ENCODE data around the gene NGF.
"Not testable (repeated sequence)": the region's sequence is repeated elsewhere in the genome, so short reads cannot be mapped to it uniquely, and the experiment has no call there.

Gene NGF

DNA sequence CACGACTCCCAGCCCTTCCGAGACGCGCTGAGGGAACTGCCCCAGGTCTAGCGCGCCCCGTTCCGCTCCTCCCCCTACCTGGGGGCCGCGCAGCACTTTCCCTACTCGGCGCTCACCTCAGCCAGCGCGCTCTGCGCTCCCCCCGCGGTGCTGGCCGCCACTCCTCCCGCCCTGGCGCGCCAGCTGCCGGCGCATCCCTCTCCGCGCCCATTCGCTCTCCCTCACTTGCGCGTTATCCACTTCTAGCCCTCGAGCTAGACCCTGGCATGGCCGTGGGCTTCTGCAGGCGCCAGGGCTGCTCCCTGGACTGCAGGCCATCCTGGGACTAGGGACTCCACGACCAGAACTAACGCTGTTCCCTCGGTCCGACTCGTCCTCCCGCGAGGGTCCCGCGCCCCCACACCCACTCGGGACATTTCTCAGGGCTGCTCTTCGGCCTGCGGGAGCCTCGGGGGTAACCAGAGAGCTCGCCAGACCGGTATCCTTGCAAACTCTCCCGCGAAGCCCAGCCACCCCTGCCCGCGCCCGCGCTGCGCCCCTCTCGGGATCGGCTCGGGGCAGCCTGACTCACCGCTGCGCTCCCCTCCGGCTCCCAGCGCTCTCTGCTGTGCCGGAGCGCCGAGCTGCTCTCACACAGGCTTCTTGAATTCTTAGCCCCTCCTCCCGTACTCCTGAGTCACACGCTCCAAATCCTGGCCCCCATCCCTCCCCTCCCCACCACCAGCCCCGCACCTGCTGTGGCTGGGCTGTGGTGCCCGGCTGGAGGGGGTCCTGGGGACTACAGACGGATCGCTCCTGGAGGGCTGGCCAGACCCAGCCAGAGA, at the start of gene NGF:
Gene NGF (minus strand): TSS at position 617 of the 824 bp plus-strand sequence. CDS start 51,454 bp downstream, outside the sequence.
- no peak for DNase-seq (ENCODE audit: low read depth in 2 of 2)

DNA sequence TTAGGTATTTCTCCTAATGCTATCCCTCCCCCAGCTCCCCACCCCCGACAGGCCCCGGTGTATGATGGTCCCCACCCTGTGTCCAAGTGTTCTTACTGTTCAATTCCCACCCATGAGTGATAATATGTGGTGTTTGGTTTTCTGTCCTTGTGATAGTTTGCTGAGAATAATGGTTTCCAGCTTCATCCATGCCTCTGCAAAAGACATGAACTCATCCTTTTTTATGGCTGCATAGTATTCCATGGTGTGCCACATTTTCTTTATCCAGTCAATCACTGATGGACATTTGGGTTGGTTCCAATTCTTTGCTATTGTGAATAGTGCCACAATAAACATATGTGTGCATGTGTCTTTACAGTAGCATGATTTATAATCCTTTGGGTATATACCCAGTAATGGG, 45.4 kb upstream of the NGF start:
- not testable (repeated sequence) for DNase-seq (ENCODE audit: low read depth in 2 of 2)

DNA sequence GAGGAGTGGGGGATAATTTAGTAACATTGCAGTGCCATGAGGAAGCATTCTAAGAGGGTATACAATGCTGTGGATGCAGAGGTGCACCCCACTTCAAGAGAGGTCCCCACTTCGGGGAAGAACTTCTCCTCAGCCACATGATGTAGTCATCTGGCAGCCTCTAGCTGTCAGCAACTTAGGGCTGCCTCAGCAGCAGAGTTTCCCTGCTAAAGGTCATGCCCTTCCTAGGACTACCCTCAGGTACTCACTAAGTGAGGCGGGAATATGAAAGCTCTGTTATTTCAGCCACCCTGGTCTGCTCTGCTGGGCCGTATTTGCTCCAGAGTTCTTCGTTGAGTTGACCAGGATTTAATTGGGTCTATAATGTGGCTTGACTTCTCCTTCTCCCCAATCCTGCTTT, 41.9 kb upstream of the NGF start:
- DNase-seq (ENCODE audit: low read depth in 2 of 2), result no peak

GRCh38 chr1:115377411-115377810, 39.4 kb upstream of the NGF start:
- no peak for DNase-seq (ENCODE audit: low read depth in 2 of 2)

- DNase-seq (ENCODE audit: low read depth in 2 of 2), result no peak
Observed at GRCh38 chr1:115374598-115374997, 36.5 kb upstream of the NGF start.

GRCh38 chr1:115373305-115373704, 35.3 kb upstream of the NGF start:
- DNase-seq (ENCODE audit: low read depth in 2 of 2), result no peak

DNA sequence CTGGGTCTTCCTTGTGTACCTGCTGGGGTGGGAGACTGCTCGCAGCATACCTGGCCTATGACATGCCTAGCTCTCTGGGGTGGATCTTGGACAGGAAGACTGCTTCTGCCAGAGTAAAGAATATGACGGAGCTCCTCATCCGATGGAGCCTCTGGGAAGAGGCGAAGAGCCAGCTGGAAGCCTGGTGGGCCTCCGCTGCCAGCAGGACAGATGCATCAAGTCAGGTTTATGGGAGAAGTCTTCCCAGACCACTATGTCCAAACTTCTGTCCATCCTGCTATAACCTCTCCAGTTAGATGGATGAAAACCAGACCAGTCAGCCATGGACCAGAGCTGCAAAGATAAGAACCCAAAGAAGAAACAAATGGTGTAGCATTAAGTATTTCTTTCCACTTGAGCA, 27.7 kb upstream of the NGF start:
- DNase-seq (ENCODE audit: low read depth in 2 of 2), result no peak

GRCh38 chr1:115364780-115365155, 26.7 kb upstream of the NGF start:
- no peak for DNase-seq (ENCODE audit: low read depth in 2 of 2)

- no peak for DNase-seq (ENCODE audit: low read depth in 2 of 2)
Observed at GRCh38 chr1:115364046-115364779, 26.2 kb upstream of the NGF start.

- no peak for DNase-seq (ENCODE audit: low read depth in 2 of 2)
Observed at GRCh38 chr1:115363171-115363570, 25.1 kb upstream of the NGF start.

DNA sequence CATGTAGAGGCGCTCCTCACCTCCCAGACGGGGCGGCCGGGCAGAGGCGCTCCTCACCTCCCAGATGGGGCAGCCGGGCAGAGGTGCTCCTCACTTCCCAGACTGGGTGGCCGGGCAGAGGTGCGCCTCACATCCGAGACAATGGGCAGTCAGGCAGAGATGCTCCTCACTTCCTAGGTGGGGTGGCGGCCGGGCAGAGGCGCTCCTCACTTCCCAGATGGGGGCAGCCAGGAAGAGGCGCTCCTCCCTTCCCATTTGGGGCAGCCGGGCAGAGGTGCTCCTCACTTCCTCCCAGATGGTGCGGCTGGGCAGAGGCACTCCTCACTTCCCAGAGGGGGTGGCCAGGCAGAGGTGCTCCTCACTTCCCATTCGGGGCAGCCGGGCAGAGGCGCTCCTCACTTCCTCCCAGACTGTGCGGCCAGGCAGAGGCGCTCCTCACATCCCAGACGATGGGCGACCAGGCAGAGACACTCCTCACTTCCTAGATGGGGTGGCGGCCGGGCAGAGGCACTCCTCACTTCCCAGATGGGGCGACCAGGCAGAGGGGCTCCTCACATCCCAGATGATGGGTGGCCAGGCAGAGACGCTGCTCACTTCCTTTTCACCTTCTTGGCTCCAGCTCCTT, 22.6 kb upstream of the NGF start:
- not testable (repeated sequence) for DNase-seq (ENCODE audit: low read depth in 2 of 2)

DNA sequence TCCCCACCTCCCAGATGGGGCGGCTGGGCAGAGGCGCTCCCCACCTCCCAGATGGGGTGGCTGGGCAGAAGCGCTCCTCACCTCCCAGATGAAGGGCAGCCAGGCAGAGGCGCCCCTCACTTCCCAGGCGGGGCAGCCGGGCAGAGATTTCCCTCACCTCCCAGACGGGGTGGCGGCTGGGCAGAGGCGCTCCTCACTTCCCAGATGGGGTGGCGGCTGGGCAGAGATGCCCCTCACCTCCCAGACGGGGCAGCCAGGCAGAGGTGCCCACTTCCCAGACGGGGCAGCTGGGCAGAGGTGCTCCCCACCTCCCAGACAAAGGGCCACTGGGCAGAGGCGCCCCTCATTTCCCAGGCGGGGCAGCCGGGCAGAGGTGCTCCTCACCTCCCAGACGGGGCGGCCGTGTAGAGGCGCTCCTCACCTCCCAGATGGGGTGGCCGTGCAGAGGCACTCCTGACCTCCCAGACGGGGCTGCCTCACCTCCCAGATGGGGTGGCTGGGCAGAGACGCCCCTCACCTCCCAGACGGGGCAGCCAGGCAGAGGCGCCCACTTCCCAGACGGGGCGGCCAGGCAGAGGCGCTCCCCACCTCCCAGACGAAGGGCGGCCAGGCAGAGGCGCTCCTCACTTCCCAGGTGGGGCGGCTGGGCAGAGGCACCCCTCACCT, 21.9 kb upstream of the NGF start:
- not testable (repeated sequence) for DNase-seq (ENCODE audit: low read depth in 2 of 2)

DNA sequence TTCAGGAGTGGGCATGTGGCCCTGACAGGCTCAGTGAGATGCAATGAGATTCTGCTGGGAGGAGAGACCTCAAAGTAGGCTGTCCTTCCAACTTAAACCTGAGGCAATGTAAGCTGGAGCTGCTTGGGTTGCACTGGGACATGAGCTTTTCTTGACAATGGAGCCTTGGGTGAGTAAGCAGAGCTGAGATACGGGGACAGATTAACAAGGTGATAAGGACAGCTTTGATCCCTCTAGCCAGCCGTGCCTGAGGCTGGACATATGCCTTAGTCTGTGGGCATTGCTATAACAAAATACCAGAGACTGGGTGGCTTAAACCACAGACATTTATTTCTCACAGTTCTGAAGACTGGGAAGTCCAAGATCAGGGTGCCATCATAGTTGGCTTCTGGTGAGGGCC, 18.3 kb upstream of the NGF start:
- no peak for DNase-seq (ENCODE audit: low read depth in 2 of 2)

GRCh38 chr1:115355069-115355468, 17.0 kb upstream of the NGF start:
- DNase-seq (ENCODE audit: low read depth in 2 of 2), result no peak

GRCh38 chr1:115351143-115351542, 13.1 kb upstream of the NGF start:
- DNase-seq (ENCODE audit: low read depth in 2 of 2), result no peak

DNA sequence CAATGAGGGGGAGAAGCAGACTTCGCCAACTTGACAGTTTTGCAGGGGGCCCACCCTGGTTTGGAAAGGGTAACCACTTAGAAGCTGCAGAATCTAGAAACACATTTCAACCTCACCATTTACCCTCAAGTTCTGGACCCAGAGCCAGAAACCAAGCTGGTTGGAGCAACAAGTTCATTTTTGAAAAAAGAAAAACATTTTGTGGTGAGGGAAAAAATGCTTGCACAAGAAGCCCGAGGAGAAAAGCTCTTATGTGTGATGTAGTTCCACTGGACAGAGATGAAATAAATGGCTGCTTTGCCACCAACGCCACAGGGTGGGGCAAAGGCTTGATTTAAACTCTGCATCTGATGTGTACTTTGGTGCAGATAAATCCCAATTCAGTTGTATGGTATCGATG, 10.6 kb upstream of the NGF start:
- no peak for DNase-seq (ENCODE audit: low read depth in 2 of 2)

GRCh38 chr1:115347282-115347681, 9.2 kb upstream of the NGF start:
- DNase-seq (ENCODE audit: low read depth in 2 of 2), result no peak

DNA sequence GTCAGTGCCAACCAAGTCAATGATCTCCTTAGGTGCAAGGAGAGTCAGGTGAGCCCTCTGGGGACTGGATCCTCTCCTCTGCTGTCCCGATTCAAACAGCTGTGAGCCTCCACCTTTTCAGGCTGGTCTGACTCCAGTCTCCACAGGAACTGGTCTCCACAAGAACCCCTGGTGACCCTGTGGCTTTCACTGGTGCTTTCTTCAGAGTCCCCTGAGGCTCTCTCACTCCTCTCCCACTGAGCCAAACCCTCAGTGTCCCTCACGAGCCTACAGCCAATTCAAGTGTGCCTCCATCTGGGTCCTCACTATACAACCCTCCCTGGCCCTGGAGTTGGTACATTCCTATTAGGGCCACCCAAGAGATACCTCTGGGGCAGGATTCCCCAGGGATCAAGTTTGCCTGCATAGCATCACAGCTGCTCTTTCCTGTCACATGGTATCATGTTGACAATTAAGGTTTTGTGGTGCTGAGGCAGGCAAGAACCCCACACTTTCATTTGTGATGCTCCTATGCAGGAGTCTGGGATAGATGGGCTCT, 5.2 kb upstream of the NGF start:
- no peak for DNase-seq (ENCODE audit: low read depth in 2 of 2)

DNA sequence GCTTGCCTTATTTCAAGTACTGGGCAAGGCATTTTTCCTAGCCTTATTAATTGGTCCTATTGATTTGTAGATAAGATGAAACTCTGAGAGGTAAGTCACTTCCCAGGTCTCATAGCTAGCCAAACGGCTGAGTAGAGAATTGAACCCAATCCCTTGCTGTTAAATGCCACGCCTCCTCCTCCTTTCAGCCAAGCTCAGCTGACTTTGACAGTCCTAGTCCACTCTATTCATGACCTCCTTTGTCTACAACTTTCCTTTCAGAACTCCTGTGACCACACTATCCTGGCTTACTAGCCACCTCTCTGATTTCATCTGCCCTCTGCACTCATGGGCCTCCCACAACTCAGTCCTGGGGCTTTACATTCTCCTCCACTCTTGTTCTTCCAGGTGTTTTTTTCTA, 3.9 kb upstream of the NGF start:
- no peak for DNase-seq (ENCODE audit: low read depth in 2 of 2)

- no peak for DNase-seq (ENCODE audit: low read depth in 2 of 2)
Observed at GRCh38 chr1:115340879-115341278, 2.8 kb upstream of the NGF start.

GRCh38 chr1:115338457-115338820, 390 bp upstream of the NGF start:
- DNase-seq (ENCODE audit: low read depth in 2 of 2), result no peak

DNA sequence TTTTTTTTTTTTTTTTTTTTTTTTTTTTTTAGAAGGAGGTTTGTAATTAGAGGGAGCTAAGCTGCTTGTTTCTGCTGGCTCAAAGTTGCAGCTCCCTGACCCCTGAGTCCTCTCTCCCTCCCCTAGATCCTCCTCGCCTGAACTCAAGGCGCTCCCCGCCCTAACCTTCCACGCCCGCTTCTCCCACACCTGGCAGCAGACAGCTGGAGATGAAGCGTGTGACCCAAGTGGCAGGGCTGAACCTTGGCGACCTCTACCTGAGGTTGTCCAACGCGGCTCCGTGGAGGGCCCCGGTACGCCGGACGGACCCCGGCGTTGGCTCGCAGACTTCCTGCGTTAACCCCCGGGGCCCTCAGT, 795 bp downstream of the NGF start:
- DNase-seq (ENCODE audit: low read depth in 2 of 2), result no peak
